Rectal smooth muscle tissue (tissue), 1 donor: ENCODE results near the gene KDELR3.

Experiments
- H3K27ac ChIP-seq: one replicate; pipeline ENCODE4 v1.7.0; 2013; ENCODE audit warnings: low read depth, low read length, inconsistent platforms
- H3K27me3 ChIP-seq: one replicate; pipeline ENCODE4 v1.7.0; 2013; ENCODE audit warnings: low read length; ENCODE audit not compliant: control insufficient read depth, insufficient read depth
- H3K36me3 ChIP-seq: one replicate; pipeline ENCODE4 v1.7.0; 2013; ENCODE audit warnings: low read length; ENCODE audit not compliant: control insufficient read depth, insufficient read depth
- H3K4me1 ChIP-seq: one replicate; pipeline ENCODE4 v1.7.0; 2013; ENCODE audit warnings: low read length; ENCODE audit not compliant: control insufficient read depth, insufficient read depth
- H3K4me3 ChIP-seq: one replicate; pipeline ENCODE4 v1.7.0; 2013; ENCODE audit warnings: low read length
- H3K9ac ChIP-seq: one replicate; pipeline ENCODE4 v1.7.0; 2013; ENCODE audit warnings: low read length

Gene KDELR3

GRCh38 chr22:38428714-38429113 lies 39.2 kb upstream of the KDELR3 start:
- no peak overlapping the region for H3K4me3 ChIP-seq
- no peaks in the 10 kb centered on the region for H3K27me3 ChIP-seq
- no peak overlapping the region for H3K27ac ChIP-seq
- no peaks in the 10 kb centered on the region for H3K4me1 ChIP-seq
- H3K9ac ChIP-seq = no peak overlapping the region
- H3K36me3 ChIP-seq = no peaks in the 10 kb centered on the region

GRCh38 chr22:38429499-38430068 lies 38.3 kb upstream of the KDELR3 start:
- no peak overlapping the region for H3K9ac ChIP-seq
- H3K4me1 ChIP-seq = no peaks in the 10 kb centered on the region
- no peaks in the 10 kb centered on the region for H3K27me3 ChIP-seq
- H3K36me3 ChIP-seq = no peaks in the 10 kb centered on the region
- no peak overlapping the region for H3K27ac ChIP-seq
- no peak overlapping the region for H3K4me3 ChIP-seq

- Histone ChIP-seq H3K27ac (no peak overlapping the region), H3K4me1 (no peaks in the 10 kb centered on the region), H3K27me3 (no peaks in the 10 kb centered on the region), H3K4me3 (no peak overlapping the region), H3K36me3 (no peaks in the 10 kb centered on the region), H3K9ac (no peak overlapping the region)
Observed at GRCh38 chr22:38431266-38432010, 36.5 kb upstream of the KDELR3 start.

- no peak overlapping the region for H3K4me3 ChIP-seq
- no peaks in the 10 kb centered on the region for H3K27me3 ChIP-seq
- H3K36me3 ChIP-seq = no peaks in the 10 kb centered on the region
- H3K27ac ChIP-seq = no peak overlapping the region
- H3K9ac ChIP-seq = no peak overlapping the region
- H3K4me1 ChIP-seq = no peaks in the 10 kb centered on the region
Observed at GRCh38 chr22:38432264-38432663, 35.6 kb upstream of the KDELR3 start.

DNA sequence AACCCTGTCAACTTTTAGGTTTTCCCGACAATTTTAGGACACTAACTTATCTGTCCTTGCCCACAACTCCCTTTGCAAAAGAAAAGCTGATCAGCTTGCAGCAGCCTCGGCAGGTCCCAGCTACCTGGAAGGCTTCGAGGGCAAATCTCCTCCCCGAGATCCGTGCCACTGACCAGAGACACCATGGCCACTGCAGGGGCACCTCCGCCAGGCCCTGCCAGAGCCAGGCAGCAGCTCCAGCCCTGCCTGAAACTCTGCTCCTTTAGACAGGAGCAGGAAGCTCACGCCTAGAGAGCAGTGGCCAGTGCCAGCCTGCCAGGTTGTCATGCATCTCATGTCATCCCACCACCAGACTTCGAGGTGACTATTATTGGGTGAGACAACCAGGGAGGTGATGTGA lies 34.0 kb upstream of the KDELR3 start:
- Histone ChIP-seq H3K27ac (no peak overlapping the region), H3K4me1 (no peaks in the 10 kb centered on the region), H3K9ac (no peak overlapping the region), H3K4me3 (no peak overlapping the region), H3K27me3 (no peaks in the 10 kb centered on the region), H3K36me3 (no peaks in the 10 kb centered on the region)

- Histone ChIP-seq H3K27me3 (no peaks in the 10 kb centered on the region), H3K27ac (no peak overlapping the region), H3K4me3 (no peak overlapping the region), H3K9ac (no peak overlapping the region), H3K4me1 (no peaks in the 10 kb centered on the region), H3K36me3 (no peaks in the 10 kb centered on the region)
Observed at GRCh38 chr22:38435010-38435409, 32.9 kb upstream of the KDELR3 start.

DNA sequence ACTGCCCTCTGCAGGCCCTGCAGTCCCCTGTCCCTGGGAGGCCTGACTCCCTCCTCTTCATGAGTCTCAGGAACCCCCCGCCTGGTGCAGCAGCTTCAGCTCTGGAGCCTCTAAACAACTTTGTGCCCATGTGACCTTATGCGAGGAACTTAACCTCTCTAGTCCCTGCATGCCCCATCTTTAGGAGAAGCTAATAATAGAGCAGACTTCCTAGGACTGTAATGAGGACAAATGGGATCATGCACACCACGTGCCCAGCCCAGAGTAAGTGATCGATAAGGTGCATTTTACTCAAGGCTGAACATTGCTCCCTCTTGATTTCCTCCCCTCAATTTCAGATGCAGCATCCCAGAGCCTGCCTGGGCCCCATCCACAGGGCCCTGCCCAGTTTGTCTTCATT lies 31.9 kb upstream of the KDELR3 start:
- Histone ChIP-seq H3K4me1 (no peaks in the 10 kb centered on the region), H3K27me3 (peaks cover 2% of the 10 kb centered on the region), H3K9ac (no peak overlapping the region), H3K27ac (no peak overlapping the region), H3K36me3 (no peaks in the 10 kb centered on the region), H3K4me3 (no peak overlapping the region)

- Histone ChIP-seq H3K27me3 (peaks cover 4% of the 10 kb centered on the region), H3K4me1 (no peaks in the 10 kb centered on the region), H3K27ac (no peak overlapping the region), H3K9ac (no peak overlapping the region), H3K4me3 (no peak overlapping the region), H3K36me3 (no peaks in the 10 kb centered on the region)
Observed at GRCh38 chr22:38436629-38437395, 31.1 kb upstream of the KDELR3 start.

- no peak overlapping the region for H3K9ac ChIP-seq
- no peak overlapping the region for H3K27ac ChIP-seq
- H3K27me3 ChIP-seq = peaks cover 7% of the 10 kb centered on the region
- no peaks in the 10 kb centered on the region for H3K36me3 ChIP-seq
- no peak overlapping the region for H3K4me3 ChIP-seq
- H3K4me1 ChIP-seq = no peaks in the 10 kb centered on the region
Observed at GRCh38 chr22:38437416-38437815, 30.5 kb upstream of the KDELR3 start.

- Histone ChIP-seq H3K27ac (no peak overlapping the region), H3K36me3 (no peaks in the 10 kb centered on the region), H3K4me3 (no peak overlapping the region), H3K27me3 (peaks cover 14% of the 10 kb centered on the region), H3K4me1 (no peaks in the 10 kb centered on the region), H3K9ac (no peak overlapping the region)
Observed at GRCh38 chr22:38440747-38441350, 27.0 kb upstream of the KDELR3 start.

DNA sequence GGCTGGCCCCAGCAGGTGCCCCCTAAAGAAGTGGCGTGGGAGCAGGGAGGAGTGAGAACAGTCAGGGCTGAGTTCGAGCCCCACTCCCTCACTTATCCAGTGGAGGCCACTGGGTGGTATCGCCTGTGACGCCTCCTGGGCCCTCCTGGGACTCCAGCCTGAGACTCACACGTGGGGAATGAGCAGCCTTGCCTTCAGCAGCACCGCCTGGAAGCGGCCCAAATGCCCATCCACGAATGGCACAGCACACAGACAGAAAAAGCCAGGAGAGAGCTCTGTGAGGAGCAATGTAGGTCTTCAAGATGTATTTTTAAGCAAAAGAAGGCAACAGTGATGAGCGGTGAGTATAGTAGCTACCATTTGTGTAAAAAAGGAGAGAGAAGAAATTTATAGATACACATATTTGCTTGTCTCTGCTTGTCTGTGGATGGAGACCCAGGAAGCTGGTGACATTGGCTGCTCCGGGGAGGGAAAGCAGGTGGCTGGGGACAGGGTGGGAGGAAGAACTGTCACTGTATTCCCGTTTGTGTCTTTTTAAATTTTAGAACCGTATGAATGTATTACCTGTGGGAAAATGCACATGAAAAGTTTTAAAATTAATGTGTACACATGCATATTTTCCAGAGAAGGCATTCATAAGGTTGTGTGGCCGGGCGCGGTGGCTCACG lies 26.1 kb upstream of the KDELR3 start:
- no peak overlapping the region for H3K9ac ChIP-seq
- no peaks in the 10 kb centered on the region for H3K36me3 ChIP-seq
- H3K4me1 ChIP-seq = no peaks in the 10 kb centered on the region
- peaks cover 21% of the 10 kb centered on the region for H3K27me3 ChIP-seq
- H3K4me3 ChIP-seq = no peak overlapping the region
- no peak overlapping the region for H3K27ac ChIP-seq

DNA sequence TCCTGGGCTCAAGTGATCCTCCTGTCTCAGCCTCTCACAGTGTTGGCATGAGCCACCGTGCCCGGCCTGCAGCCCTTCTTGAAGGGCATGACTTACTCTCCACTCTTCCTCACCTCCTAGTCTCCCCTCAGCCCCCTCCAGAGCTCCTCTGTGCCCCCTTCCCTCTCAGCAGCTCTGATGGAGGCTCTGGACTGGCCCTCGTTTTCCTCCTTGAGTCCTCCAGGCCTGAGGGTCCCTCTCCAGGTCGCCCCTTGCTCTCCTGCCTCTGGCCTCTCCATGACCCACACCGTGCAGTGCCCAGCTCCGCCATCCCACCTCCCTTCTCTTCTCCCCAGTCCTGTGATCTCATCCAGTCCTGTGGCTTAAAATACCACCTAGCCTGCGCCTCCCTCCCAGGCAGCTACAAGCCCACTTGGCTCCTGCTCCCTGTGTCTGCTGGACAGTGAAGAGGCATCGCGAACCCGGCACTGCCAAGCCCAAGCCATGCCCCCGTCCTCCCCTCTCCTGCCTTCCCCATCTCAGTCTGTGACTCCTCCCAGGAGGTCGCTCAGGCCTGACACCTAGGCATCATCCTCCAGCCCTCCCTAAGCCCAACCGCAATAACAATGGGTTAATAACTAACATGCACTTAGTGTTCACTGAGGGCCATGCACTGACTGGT lies 24.8 kb upstream of the KDELR3 start:
- H3K4me3 ChIP-seq = no peak overlapping the region
- H3K4me1 ChIP-seq = no peaks in the 10 kb centered on the region
- no peak overlapping the region for H3K27ac ChIP-seq
- no peaks in the 10 kb centered on the region for H3K36me3 ChIP-seq
- H3K9ac ChIP-seq = no peak overlapping the region
- peaks cover 21% of the 10 kb centered on the region for H3K27me3 ChIP-seq
